ENCODE results near the gene GID8. TPM values are rescaled to one million over a fixed set of nuclear protein-coding genes. Genes with fewer than 3 reads are reported as not detected.

The GID8 gene
- total and polyA plus RNA-seq, 2 experiments from 2014 or later, result 41.8 to 106 TPM

- peaks cover 19% of the 10 kb centered on the region for H3K27me3 ChIP-seq (ENCODE audit: insufficient read depth)
- no peaks in the 10 kb centered on the region; the same call in 2 of the 3 replicates for H3K36me3 Mint-ChIP-seq (ENCODE audit: low read depth)
- peaks cover 19% of the 10 kb centered on the region for H3K4me1 Mint-ChIP-seq
Measured at GRCh38 chr20:62969179-62969760, 31.3 kb downstream of the GID8 start.

More at GRCh38 chr20:62969179-62969760, 31.3 kb downstream of the GID8 start:
- Histone ChIP-seq H3K4me1 (ENCODE audit: insufficient read depth) (peaks cover 17% of the 10 kb centered on the region), H3K79me2 (replicated peaks; ENCODE audit: insufficient read depth) (no peaks in the 10 kb centered on the region), H4K20me1 (replicated peaks; ENCODE audit: insufficient read depth) (no peaks in the 10 kb centered on the region), H3F3A (replicated peaks; ENCODE audit: low read depth) (peaks cover 9% of the 10 kb centered on the region), H3K36me3 (ENCODE audit: insufficient read depth) (no peaks in the 10 kb centered on the region), H3K9me2 (ENCODE audit: insufficient read depth) (no peaks in the 10 kb centered on the region), H2AFZ (no peak overlapping the region), H3K4me3 (no peak overlapping the region), H3K4me2 (no peak overlapping the region), H3K27ac (ENCODE audit: low read depth) (no peak overlapping the region)
- TF ChIP-seq ZNF114 (CRISPR knock-in tag; IDR thresholded peaks at IDR 0.05) (no peak), JUNB (IDR thresholded peaks at IDR 0.05; ENCODE audit: unreplicated experiment) (no peak), EZH2phosphoT487 (IDR thresholded peaks at IDR 0.05; ENCODE audit: unreplicated experiment) (no peak), EZH2 (IDR thresholded peaks at IDR 0.05; ENCODE audit: low read depth, unreplicated experiment) (no peak), POLR2AphosphoS5 (IDR thresholded peaks at IDR 0.05; ENCODE audit: low read depth) (no peak), STAT1 (IDR thresholded peaks at IDR 0.05; ENCODE audit: unreplicated experiment) (no peak), CREB1 (CRISPR knock-in tag; IDR thresholded peaks at IDR 0.05; ENCODE audit: low read depth) (no peak), ZNF331 (CRISPR knock-in tag; IDR thresholded peaks at IDR 0.05; ENCODE audit: low read depth) (no peak), NANOG (IDR thresholded peaks at IDR 0.05; ENCODE audit: borderline replicate concordance) (no peak), REST (IDR thresholded peaks at IDR 0.05; ENCODE audit: unreplicated experiment) (no peak)
- TF ChIP-seq, protein P1, sequence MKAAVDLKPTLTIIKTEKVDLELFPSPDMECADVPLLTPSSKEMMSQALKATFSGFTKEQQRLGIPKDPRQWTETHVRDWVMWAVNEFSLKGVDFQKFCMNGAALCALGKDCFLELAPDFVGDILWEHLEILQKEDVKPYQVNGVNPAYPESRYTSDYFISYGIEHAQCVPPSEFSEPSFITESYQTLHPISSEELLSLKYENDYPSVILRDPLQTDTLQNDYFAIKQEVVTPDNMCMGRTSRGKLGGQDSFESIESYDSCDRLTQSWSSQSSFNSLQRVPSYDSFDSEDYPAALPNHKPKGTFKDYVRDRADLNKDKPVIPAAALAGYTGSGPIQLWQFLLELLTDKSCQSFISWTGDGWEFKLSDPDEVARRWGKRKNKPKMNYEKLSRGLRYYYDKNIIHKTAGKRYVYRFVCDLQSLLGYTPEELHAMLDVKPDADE (IDR thresholded peaks at IDR 0.05), result no peak
- TF ChIP-seq, protein P2, sequence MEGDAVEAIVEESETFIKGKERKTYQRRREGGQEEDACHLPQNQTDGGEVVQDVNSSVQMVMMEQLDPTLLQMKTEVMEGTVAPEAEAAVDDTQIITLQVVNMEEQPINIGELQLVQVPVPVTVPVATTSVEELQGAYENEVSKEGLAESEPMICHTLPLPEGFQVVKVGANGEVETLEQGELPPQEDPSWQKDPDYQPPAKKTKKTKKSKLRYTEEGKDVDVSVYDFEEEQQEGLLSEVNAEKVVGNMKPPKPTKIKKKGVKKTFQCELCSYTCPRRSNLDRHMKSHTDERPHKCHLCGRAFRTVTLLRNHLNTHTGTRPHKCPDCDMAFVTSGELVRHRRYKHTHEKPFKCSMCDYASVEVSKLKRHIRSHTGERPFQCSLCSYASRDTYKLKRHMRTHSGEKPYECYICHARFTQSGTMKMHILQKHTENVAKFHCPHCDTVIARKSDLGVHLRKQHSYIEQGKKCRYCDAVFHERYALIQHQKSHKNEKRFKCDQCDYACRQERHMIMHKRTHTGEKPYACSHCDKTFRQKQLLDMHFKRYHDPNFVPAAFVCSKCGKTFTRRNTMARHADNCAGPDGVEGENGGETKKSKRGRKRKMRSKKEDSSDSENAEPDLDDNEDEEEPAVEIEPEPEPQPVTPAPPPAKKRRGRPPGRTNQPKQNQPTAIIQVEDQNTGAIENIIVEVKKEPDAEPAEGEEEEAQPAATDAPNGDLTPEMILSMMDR (conservative IDR thresholded peaks at IDR 0.05; ENCODE audit: low read depth in 2 of 2), result no peak
- TF ChIP-seq, protein P3, sequence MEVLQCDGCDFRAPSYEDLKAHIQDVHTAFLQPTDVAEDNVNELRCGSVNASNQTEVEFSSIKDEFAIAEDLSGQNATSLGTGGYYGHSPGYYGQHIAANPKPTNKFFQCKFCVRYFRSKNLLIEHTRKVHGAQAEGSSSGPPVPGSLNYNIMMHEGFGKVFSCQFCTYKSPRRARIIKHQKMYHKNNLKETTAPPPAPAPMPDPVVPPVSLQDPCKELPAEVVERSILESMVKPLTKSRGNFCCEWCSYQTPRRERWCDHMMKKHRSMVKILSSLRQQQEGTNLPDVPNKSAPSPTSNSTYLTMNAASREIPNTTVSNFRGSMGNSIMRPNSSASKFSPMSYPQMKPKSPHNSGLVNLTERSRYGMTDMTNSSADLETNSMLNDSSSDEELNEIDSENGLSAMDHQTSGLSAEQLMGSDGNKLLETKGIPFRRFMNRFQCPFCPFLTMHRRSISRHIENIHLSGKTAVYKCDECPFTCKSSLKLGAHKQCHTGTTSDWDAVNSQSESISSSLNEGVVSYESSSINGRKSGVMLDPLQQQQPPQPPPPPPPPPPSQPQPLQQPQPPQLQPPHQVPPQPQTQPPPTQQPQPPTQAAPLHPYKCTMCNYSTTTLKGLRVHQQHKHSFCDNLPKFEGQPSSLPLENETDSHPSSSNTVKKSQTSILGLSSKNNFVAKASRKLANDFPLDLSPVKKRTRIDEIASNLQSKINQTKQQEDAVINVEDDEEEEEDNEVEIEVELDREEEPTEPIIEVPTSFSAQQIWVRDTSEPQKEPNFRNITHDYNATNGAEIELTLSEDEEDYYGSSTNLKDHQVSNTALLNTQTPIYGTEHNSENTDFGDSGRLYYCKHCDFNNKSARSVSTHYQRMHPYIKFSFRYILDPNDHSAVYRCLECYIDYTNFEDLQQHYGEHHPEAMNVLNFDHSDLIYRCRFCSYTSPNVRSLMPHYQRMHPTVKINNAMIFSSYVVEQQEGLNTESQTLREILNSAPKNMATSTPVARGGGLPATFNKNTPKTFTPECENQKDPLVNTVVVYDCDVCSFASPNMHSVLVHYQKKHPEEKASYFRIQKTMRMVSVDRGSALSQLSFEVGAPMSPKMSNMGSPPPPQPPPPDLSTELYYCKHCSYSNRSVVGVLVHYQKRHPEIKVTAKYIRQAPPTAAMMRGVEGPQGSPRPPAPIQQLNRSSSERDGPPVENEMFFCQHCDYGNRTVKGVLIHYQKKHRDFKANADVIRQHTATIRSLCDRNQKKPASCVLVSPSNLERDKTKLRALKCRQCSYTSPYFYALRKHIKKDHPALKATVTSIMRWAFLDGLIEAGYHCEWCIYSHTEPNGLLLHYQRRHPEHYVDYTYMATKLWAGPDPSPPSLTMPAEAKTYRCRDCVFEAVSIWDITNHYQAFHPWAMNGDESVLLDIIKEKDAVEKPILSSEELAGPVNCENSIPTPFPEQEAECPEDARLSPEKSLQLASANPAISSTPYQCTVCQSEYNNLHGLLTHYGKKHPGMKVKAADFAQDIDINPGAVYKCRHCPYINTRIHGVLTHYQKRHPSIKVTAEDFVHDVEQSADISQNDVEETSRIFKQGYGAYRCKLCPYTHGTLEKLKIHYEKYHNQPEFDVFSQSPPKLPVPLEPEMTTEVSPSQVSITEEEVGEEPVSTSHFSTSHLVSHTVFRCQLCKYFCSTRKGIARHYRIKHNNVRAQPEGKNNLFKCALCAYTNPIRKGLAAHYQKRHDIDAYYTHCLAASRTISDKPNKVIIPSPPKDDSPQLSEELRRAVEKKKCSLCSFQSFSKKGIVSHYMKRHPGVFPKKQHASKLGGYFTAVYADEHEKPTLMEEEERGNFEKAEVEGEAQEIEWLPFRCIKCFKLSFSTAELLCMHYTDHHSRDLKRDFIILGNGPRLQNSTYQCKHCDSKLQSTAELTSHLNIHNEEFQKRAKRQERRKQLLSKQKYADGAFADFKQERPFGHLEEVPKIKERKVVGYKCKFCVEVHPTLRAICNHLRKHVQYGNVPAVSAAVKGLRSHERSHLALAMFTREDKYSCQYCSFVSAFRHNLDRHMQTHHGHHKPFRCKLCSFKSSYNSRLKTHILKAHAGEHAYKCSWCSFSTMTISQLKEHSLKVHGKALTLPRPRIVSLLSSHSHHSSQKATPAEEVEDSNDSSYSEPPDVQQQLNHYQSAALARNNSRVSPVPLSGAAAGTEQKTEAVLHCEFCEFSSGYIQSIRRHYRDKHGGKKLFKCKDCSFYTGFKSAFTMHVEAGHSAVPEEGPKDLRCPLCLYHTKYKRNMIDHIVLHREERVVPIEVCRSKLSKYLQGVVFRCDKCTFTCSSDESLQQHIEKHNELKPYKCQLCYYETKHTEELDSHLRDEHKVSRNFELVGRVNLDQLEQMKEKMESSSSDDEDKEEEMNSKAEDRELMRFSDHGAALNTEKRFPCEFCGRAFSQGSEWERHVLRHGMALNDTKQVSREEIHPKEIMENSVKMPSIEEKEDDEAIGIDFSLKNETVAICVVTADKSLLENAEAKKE (CRISPR knock-in tag; IDR thresholded peaks at IDR 0.05), result no peak
- Mint-ChIP-seq H3K9me3 (peaks cover 2% of the 10 kb centered on the region; the same call in 2 of the 3 replicates), H3K4me3 (no peak overlapping the region), H3K27me3 (ENCODE audit: insufficient read depth, low read depth, poor library complexity) (peaks cover 38% of the 10 kb centered on the region), H3K27ac (no peak overlapping the region)
- DNase-seq (ENCODE audit: low spot score) (no peak), ATAC-seq (no peak)

All from GM23338 (cell line).